WTC11 (cell line): ENCODE data around the gene CPNE7.

Experiments used
- SP1 ChIP-seq: sonication (generic); formaldehyde crosslinking; conservative IDR thresholded peaks from 2 replicates; pipeline ENCODE4 v1.8.1; 2022; ENCODE audit warnings: missing genetic modification reagents
- ZNF219 ChIP-seq: sonication (generic); formaldehyde crosslinking; IDR thresholded peaks from 2 replicates; pipeline ENCODE4 v1.8.0; 2023; ENCODE audit warnings: missing genetic modification reagents, mild to moderate bottlenecking, borderline replicate concordance
- ZNF317 ChIP-seq: sonication (generic); formaldehyde crosslinking; IDR thresholded peaks from 2 replicates; pipeline ENCODE4 v1.8.1; 2023; ENCODE audit warnings: low read depth, mild to moderate bottlenecking, moderate library complexity, missing genetic modification reagents, borderline replicate concordance
- TF ChIP-seq, protein P1 (sequence below): fragments of 200-600 bp; IDR thresholded peaks from 2 replicates; pipeline ENCODE4 v1.8.0; 2022; ENCODE audit warnings: antibody characterized with exemption

DNA sequence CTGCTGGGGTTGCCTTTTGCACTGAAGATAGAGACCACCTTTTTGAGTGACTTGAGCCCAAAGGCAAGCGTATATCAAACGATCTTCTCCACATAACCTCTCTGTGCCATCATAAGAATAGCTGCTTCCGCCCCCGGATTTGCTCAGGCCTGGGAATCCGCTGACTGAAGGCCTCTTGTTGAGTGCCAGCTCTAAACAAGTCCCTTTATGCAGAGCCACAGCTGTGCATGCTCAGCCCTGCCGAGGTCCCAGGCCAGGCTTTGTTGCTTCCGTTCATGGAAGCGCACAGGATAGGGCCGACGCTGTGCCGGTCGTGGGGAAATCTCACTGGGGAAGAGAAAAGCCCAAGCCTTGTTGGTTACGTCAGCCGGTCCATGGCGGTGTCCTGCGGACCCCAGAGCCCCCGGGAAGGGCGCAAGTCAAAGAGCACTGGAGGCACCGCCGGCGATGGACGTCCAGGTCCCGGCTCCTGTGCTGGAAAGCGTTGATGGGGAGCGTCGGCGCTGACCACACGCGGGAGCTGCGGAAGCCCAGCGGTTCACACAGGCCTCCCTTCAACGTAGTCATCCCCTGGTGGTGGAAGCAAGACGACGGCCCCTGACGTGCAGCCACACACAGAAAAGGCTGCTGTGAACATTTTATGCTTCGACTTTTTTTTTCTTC, 38.5 kb upstream of the CPNE7 start:
- no peak for TF ChIP-seq SP1
- TF ChIP-seq, protein P1, sequence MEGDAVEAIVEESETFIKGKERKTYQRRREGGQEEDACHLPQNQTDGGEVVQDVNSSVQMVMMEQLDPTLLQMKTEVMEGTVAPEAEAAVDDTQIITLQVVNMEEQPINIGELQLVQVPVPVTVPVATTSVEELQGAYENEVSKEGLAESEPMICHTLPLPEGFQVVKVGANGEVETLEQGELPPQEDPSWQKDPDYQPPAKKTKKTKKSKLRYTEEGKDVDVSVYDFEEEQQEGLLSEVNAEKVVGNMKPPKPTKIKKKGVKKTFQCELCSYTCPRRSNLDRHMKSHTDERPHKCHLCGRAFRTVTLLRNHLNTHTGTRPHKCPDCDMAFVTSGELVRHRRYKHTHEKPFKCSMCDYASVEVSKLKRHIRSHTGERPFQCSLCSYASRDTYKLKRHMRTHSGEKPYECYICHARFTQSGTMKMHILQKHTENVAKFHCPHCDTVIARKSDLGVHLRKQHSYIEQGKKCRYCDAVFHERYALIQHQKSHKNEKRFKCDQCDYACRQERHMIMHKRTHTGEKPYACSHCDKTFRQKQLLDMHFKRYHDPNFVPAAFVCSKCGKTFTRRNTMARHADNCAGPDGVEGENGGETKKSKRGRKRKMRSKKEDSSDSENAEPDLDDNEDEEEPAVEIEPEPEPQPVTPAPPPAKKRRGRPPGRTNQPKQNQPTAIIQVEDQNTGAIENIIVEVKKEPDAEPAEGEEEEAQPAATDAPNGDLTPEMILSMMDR: no peak
- TF ChIP-seq ZNF317: no peak
- no peak for TF ChIP-seq ZNF219 (CRISPR knock-in tag)
